HEK293 (cell line): Measurements from ENCODE around the gene PTBP2.

ENCODE experiments used
- ZSCAN23 ChIP-seq: fragments of 450-650 bp; formaldehyde crosslinking; IDR thresholded peaks from 2 replicates; pipeline ENCODE4 v1.5.1; 2016; ENCODE audit warnings: missing biosample characterization, missing genetic modification characterization
- TF ChIP-seq, protein P1 (sequence below): fragments of 450-650 bp; formaldehyde crosslinking; IDR thresholded peaks from 2 replicates; pipeline ENCODE4 v1.5.1; 2016; ENCODE audit warnings: missing biosample characterization, missing genetic modification characterization

DNA sequence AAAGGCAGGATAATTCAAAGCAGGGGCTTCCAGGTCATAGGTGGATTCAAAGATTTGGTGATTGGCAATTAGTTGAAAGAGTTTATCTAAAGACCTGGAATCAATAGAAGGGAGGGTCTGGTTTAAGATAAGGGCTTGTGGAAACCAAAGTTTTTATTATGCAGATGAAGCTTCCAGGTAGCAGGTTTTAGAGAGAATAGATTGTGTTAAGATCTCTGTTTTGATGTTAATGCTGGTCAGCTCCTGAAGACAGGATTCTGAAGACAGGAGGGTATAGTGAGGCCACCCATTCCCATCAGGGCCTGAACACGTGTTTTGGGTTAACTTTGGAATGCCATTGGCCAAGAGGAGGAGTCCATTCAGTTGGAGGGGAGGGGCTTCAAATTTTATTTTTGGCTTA is 6.1 kb upstream of the PTBP2 start:
- no peak for TF ChIP-seq ZSCAN23 (tag by site-specific recombination)
- TF ChIP-seq, protein P1, sequence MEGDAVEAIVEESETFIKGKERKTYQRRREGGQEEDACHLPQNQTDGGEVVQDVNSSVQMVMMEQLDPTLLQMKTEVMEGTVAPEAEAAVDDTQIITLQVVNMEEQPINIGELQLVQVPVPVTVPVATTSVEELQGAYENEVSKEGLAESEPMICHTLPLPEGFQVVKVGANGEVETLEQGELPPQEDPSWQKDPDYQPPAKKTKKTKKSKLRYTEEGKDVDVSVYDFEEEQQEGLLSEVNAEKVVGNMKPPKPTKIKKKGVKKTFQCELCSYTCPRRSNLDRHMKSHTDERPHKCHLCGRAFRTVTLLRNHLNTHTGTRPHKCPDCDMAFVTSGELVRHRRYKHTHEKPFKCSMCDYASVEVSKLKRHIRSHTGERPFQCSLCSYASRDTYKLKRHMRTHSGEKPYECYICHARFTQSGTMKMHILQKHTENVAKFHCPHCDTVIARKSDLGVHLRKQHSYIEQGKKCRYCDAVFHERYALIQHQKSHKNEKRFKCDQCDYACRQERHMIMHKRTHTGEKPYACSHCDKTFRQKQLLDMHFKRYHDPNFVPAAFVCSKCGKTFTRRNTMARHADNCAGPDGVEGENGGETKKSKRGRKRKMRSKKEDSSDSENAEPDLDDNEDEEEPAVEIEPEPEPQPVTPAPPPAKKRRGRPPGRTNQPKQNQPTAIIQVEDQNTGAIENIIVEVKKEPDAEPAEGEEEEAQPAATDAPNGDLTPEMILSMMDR = no peak
